GM18519 (cell line): ENCODE data around the gene ATP1B4.

Source experiments
- ATAC-seq: cut with Tn5 transposase; IDR thresholded peaks from one replicate; pipeline ENCODE4 v1.9.1; 2021; ENCODE audit warnings: mild to moderate bottlenecking, moderate library complexity; ENCODE audit not compliant: unreplicated experiment, low FRiP score

Gene ATP1B4

DNA sequence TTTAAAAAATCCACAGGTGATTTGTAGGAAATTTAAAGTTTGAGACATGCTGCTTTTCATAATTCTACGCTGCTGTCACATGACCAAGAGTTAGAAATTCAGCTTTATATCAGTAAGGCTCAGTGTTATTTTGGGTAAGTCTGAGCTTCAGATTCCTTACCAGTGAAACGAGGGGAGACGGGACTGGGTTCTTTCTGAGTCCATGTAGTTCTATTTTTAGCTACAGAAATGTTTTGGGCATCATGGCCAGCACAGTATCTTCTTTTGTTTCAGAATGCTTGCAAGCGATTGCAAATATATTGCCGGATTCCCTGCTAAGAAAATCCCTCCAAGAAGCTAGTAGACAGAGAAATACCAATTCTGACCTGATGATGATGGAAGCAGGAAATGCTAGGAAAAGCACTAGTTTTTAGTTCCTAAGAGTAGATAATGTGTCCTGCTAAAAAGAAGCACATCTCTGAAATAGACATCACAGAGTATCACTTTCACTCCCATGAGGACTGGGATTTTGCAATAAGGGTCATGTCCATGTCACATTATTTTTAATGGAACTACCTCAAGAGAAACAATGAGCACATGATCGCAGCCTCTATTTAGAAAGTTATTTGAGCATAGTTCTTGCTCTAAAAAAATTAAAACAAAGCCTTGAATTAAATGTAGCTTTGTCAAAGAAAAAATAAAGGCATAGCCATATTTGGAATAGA lies 10.9 kb downstream of the ATP1B4 start:
- ATAC-seq = no peak

- no peak for ATAC-seq
Observed at GRCh38 chrX:120377179-120377578, 15.3 kb downstream of the ATP1B4 start.

- no peak for ATAC-seq
Observed at GRCh38 chrX:120377715-120378114, 15.8 kb downstream of the ATP1B4 start.

DNA sequence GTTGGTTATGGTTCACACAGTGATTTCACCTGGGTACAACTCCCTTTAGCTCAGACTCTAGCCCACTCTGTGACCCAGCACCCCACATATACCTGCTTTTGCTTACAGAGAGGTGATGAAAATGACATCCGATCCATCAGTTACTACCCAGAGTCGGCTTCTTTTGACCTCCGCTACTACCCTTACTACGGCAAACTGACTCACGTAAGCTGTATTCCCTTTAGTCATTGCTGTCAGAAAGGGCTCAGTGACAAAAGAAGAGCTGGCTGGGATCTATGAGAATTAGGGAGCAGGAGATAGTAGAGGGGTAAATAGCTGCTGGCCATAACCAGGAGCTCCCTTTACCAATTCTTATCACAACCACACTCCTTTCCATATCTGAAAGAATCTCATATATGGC lies 16.7 kb downstream of the ATP1B4 start:
- ATAC-seq = no peak

DNA sequence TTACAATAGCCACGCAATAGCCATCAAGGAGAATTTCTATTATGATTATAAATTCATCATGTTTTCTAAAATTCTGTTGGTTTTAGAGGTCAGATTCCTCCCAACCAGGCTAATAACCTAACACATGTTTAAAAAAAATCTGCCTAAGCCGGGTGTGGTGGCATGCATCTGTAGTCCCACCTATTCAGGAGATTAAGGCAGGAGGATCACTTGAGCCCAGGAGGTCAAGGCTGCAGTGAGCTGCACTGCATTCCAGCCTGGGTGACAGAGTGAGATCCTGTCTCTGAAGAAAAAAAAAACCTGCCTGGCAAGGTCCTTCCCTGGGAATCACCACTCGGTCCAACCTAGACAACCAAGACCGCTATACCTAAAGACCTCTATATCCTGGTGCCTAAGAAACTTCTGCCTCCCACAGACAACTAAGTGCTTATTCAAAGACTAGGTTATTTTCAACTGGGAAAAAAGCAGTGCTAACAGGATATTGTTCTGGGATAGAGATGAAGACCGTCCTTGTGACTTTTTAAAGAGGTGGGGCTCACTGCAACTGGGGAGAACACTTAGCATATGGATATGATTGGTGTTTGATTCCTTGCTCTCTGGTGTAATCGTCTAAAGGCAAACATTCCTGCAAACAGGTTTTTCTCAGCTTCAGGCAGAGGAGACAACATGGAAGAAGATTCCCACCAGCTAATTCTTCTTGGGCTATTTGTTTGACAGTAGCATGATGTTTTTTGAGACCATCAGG lies 18.2 kb downstream of the ATP1B4 start:
- no peak for ATAC-seq

DNA sequence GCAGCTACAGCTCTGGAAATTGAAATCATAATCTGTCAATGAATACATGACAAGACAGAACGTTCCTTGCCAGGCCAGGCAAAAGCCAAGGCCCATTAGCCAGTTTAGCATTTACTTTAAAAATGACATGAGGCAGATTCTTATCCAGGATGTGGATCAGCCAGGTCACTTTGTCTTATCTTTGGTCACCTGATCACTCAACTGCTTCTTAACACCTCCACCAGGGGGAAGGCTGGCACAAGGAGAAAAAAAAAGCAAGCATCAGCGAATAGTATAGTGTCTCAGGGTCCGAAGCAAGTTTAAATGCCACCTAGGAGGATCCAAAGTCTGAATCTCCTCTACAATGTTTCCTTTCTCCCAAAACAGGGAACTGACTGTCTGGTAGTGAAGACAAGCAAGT lies 18.8 kb downstream of the ATP1B4 start:
- ATAC-seq = no peak

DNA sequence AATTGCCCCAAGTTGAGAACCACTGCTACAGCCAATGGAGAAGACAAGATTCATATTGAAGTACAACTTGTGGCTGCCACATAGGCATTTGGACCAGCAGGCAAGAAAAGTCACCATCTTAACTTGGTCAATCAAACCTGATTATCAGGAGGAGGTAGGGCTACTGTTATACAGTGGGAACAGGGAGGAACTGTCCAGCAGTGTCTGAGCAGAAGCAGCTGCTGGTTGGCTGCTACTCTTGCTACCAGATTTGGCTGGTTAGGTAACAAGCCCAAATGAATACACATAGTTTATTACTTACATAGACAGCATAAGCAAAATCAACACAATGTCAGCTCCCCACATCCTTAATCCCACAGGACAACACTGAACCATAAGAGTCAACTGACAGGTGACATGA lies 39.4 kb downstream of the ATP1B4 start:
- ATAC-seq = no peak

DNA sequence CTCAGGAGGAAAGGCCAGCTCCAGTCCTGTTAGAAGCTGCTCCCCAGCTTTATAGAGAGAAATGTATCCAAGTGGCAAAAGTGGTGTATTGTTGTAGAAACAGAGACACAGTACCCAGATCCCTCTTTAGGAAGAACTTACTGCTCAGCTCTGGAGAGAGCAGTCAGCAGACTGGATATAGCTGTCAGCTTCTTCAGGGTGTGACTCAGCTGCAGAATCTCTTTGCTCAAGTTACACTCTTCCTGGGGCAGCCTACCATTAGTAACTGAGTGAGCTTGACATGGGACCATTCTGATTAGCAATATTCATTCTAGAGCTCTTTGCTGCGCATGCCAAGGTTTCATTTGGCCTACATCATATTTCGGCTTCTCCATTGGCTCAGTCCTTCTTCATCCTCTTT lies 40.5 kb downstream of the ATP1B4 start:
- ATAC-seq = no peak

GRCh38 chrX:120406638-120407037 lies 44.7 kb downstream of the ATP1B4 start:
- no peak for ATAC-seq

GRCh38 chrX:120408168-120408567 lies 46.3 kb downstream of the ATP1B4 start:
- ATAC-seq = no peak

- ATAC-seq = no peak
Observed at GRCh38 chrX:120419463-120419862, 57.6 kb downstream of the ATP1B4 start.

- ATAC-seq = no peak
Observed at GRCh38 chrX:120426599-120426998, 64.7 kb downstream of the ATP1B4 start.

GRCh38 chrX:120428309-120428708 lies 66.4 kb downstream of the ATP1B4 start:
- ATAC-seq = no peak

- no peak for ATAC-seq
Observed at GRCh38 chrX:120429776-120430540, 68.1 kb downstream of the ATP1B4 start.
